HG02571 (cell line): ENCODE results near the gene RASAL2.
"Not testable (repeated sequence)": the region's sequence is repeated elsewhere in the genome, so short reads cannot be mapped to it uniquely, and the experiment has no call there.

ENCODE experiments used
- ATAC-seq: cut with Tn5 transposase; IDR thresholded peaks from one replicate; pipeline ENCODE4 v1.9.1; 2021; ENCODE audit warnings: mild to moderate bottlenecking, moderate library complexity; ENCODE audit not compliant: unreplicated experiment

Gene RASAL2

GRCh38 chr1:178330848-178331497 is 237.1 kb downstream of the RASAL2 start:
- no peak for ATAC-seq

DNA sequence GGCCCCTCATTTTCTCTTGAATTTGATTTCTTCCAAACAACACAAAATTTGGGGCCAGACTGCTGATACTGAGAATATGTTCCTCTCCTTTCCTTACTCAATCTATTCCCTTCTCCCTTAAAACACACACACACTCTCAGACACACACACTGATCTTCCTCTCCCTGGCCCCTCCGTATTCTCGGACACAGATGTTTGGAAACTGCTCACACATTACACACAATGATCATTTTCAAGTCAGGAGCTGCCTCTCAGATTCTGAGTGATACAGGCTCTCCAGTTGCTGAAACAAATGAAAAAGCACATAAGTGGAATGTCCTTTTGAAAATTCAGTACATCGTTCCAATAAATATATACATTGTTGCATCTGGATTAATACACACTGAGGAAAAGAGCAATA is 241.5 kb downstream of the RASAL2 start:
- ATAC-seq, result no peak

DNA sequence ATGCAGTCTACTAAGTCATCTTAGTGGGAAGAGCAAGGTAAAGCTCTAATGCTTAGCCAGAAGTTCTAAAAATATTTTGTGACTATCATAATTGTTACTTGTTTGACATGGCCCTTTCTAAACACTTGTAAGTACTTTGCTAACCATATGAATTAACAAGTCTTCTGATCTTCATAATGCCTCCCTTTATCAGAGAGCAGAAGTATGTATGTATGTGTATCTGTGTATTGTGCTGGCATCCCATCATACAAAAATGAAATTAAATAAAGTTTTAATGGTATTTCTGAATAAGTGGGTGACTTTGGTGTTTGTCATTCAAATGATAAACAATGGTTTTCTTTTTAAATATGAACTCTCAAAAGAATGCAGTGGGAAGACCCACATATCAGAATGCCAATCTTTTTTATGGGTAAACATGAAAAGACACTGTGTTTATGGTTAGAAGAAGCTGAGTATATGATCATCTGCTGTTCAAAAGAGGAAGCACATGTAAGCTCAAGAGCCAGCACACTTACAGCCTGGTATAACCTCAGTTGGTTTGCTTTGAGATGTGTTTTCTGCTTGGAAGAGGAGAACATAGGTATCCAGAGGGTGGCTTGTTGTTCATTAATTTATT is 243.3 kb downstream of the RASAL2 start:
- ATAC-seq, result no peak

GRCh38 chr1:178339834-178340233 is 245.9 kb downstream of the RASAL2 start:
- no peak for ATAC-seq

GRCh38 chr1:178341261-178341956 is 247.5 kb downstream of the RASAL2 start:
- ATAC-seq, result no peak

- no peak for ATAC-seq
Observed at GRCh38 chr1:178342745-178343144, 248.8 kb downstream of the RASAL2 start.

GRCh38 chr1:178344513-178345091 is 250.7 kb downstream of the RASAL2 start:
- ATAC-seq, result no peak

GRCh38 chr1:178345238-178345637 is 251.3 kb downstream of the RASAL2 start:
- ATAC-seq, result no peak

DNA sequence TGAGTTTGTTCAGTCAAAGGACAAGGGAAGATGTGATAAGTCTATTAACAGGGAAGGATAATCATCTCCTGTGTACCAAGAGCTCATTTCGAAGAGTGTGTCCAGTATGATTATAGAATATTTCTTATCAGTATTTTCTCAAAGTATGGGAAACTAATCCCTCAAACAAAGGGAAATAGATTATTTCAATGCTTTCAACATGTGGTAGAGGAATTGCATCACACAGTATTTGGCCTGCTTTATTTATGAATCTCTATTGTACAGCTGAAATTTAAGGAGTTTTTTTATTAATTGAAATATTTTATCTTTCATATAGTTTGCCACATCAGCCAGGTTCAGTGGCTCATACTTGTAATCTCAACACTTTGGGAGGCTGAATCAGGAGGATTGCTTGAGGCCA is 251.9 kb downstream of the RASAL2 start:
- ATAC-seq, result no peak

- ATAC-seq, result no peak
Observed at GRCh38 chr1:178349801-178350200, 255.9 kb downstream of the RASAL2 start.

DNA sequence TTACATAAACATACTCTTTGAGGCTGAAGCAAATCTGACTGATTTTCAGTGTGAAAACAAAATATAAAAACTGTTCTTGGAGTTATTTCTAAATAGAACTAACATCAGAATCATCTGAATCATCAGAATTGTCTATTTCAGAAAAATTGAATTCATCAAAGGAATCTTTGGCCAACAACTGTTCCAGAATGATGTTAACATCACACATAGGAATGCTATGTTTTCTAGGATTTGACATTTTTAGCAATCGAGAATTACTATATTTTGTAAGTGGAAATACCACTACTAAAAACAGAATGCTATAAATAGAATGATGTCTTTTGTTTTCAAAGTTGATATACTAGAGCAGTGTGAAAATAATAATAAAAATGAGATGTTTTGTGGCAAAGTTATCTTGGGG is 258.0 kb downstream of the RASAL2 start:
- ATAC-seq, result not testable (repeated sequence)

DNA sequence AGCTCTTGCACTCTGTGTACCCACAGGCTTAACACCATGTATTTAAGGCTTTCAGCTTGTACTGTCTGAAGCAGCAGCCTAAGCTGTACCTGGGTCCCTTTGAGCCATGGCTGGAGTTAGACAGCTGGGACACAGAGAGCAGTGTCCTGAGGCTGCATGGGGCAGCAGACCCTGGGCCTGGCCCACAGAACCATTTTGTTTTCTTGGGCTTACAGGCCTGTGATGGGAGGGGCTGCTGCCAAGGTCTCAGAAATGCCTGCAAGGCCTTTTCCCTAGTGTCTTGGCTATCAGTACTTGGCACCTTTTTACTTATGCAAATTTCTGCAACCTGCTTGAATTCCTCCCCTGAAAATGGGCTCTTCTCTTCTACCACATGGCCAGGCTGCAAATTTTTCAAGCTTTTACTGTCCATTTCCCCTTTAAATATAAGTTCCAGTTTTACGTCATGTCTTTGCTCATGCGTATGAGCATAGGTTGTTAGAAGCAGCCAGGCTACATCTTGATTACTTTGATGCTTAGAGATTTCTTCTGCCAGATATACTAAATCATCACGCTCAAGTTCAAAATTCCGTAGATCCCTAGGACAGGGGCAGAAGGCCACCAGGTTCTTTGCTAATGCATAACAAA is 259.0 kb downstream of the RASAL2 start:
- ATAC-seq, result no peak

- no peak for ATAC-seq
Observed at GRCh38 chr1:178353524-178353923, 259.6 kb downstream of the RASAL2 start.

GRCh38 chr1:178354816-178355215 is 260.9 kb downstream of the RASAL2 start:
- no peak for ATAC-seq

DNA sequence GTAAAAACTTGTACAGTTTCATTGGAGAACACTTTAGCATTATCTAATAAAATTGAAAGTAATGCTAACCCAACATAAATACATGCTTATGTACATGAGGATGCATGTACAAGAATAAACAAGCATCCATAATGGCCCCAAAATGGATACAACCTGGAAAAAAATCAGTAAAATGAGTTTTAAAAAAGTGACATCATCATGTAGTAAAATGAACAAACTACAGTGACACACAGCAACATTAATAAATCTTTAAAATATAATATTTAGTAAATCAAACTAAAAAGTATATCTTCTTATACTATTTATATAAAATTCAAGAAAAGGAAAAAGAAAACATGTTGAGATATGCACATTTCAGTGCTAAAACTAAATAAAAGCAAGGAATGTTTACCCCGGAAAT is 262.4 kb downstream of the RASAL2 start:
- no peak for ATAC-seq

DNA sequence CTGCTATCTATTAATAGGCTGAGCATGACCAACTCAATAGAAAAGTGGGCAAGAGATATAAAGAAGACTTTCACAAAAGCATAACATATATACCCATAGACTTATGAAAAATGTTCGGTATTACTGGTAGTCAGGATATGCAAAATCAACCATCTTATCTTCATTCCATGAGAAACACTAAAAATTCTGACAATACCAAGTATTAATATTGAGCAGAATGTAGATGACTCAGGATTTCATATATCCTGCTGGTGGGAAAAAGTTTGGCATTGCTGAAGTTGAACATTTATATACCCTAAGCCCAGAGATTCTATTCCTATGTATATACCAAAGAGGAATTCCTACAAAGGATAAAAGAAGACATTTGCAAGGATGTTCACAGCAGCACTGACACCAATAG is 264.6 kb downstream of the RASAL2 start:
- no peak for ATAC-seq

DNA sequence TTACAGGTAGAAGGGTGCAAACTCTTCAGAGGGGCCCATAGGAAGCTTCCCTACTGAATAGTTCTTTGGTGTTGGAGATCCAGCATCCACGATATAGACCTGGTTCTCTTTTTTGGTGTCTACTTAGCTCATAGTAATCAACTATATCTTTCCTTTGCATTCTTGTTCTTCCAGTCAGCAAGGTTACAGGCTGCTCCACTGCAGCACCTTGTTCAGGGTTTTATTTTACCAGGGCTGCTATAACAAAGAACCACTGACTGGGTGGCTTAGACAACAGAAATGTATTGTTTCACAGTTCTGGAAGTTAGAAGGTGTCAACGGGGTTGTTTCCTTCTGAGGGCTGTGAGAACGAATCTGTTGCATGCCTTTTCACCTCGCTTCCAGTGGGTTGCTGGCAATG is 266.5 kb downstream of the RASAL2 start:
- ATAC-seq, result no peak

DNA sequence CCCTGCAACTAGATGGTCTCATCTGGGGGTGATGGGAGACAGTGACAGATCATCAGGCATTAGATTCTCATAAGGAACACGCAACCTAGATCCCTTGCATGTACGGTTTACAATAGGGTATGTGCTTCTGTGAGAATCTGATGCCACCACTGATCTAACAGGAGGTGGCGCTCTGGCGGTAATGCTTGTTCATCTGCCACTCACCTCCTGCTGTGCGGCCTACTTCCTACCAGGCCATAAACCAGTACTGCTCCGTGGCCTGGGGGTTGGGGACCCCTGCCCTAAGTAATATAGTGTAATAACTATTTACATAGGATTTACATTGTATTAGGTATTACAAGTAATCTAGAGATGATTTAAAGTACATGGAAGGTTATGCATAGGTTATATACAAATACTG is 267.9 kb downstream of the RASAL2 start:
- no peak for ATAC-seq

DNA sequence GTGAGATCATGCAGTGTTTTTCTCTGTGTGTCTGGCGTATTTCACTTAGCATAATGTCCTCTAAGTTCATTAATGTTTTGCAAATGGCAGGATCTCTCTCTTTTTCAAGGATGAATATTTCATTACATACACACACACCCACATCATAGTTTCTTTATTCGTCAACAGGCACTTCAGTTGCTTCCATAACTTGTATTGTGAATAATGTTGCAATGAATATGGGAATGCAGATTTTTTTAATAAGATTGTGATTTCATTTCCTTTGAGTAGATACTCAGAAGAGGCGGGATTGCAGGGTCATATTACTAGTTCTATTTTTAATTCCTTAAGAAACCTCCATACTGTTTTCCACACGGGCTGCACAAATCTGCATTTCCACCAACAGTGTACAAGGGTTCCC is 268.8 kb downstream of the RASAL2 start:
- no peak for ATAC-seq

DNA sequence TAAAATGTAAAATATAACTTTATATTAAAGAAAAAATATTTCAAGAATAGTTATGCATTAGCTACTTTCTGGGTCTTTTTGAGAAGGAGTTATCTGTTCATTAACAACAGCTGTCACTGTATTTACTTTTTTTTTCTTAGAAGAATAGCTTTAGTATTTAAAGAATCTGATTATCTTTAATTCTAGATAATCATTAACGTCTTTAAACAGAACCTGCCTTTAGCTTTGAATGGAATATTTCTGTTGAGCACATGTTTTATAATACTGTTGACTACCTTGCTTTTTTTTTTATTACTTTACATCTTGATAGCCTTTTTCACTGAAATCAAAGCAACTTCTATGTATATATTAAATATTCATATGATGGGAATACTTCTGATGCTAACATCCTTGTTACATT is 270.9 kb downstream of the RASAL2 start:
- ATAC-seq, result no peak

DNA sequence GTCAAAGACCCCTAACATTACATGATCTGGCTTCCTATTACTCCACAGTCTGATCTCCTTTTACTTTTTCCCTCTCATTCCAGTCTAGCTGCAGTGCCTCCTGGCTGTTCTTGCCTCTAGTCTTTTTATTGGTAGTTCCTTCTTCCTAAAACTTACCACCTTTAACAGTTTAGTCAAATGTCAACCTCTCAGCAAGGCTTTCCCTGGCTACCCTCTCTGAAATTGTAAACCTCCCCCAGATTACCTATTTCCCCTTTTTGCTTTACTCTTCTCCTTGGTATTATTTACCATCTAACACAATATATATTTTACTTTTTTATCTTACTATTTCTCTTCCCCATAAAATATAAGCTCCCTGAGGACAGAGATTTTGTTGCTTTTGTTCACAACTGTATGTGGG is 273.2 kb downstream of the RASAL2 start:
- ATAC-seq, result no peak

GRCh38 chr1:178368208-178368607 is 274.3 kb downstream of the RASAL2 start:
- ATAC-seq, result no peak
